Neural progenitor cell (in vitro differentiated cells): ENCODE results near the gene CENPP. TPM values are rescaled to one million over a fixed set of nuclear protein-coding genes. Genes with fewer than 3 reads are reported as not detected.

Source experiments
- DNase-seq: peaks from one replicate; pipeline ENCODE4 v3.0.0-alpha.2; 2016; ENCODE audit warnings: low spot score
- H2AFZ ChIP-seq: fragments of 200-600 bp; sonication (generic); replicated peaks from 2 replicates; pipeline ENCODE4 v1.6.1; 2016; ENCODE audit warnings: antibody characterized with exemption
- H3F3A ChIP-seq: fragments of 200-600 bp; sonication (generic); 2 replicates; pipeline ENCODE4 v1.6.1; 2016; ENCODE audit warnings: antibody characterized with exemption, low read depth
- H3K27ac ChIP-seq: fragments of 200-600 bp; sonication (generic); 2 replicates; pipeline ENCODE4 v1.5.1; 2016; ENCODE audit warnings: mild to moderate bottlenecking
- H3K27me3 ChIP-seq: fragments of 200-600 bp; sonication (generic); 2 replicates; pipeline ENCODE4 v1.6.1; 2016; ENCODE audit warnings: mild to moderate bottlenecking, moderate library complexity
- H3K36me3 ChIP-seq: fragments of 200-600 bp; sonication (generic); 2 replicates; pipeline ENCODE4 v1.5.1; 2016
- H3K4me1 ChIP-seq: fragments of 200-600 bp; sonication (generic); 2 replicates; pipeline ENCODE4 v1.6.1; 2016; ENCODE audit warnings: mixed run types
- H3K4me2 ChIP-seq: fragments of 200-600 bp; sonication (generic); 2 replicates; pipeline ENCODE4 v1.6.1; 2016
- H3K4me3 ChIP-seq: fragments of 200-600 bp; sonication (generic); 2 replicates; pipeline ENCODE4 v1.5.1; 2016
- H3K79me2 ChIP-seq: fragments of 200-600 bp; sonication (generic); 2 replicates; pipeline ENCODE4 v1.6.1; 2016; ENCODE audit warnings: low read depth
- H3K9ac ChIP-seq: fragments of 200-600 bp; sonication (generic); 2 replicates; pipeline ENCODE4 v1.6.1; 2016
- H3K9me3 ChIP-seq: fragments of 200-600 bp; sonication (generic); 2 replicates; pipeline ENCODE4 v1.5.1; 2016; ENCODE audit warnings: low read depth
- H4K20me1 ChIP-seq: fragments of 200-600 bp; sonication (generic); 2 replicates; pipeline ENCODE4 v1.6.1; 2016; ENCODE audit warnings: low read depth
- H3K27ac Mint-ChIP-seq: 3 replicates; pipeline ENCODE4 v1.8.0; 2021; ENCODE audit warnings: mixed read lengths
- H3K27me3 Mint-ChIP-seq: 2 replicates; pipeline ENCODE4 v1.8.0; 2022; ENCODE audit warnings: low read depth, mild to moderate bottlenecking, inconsistent platforms, moderate library complexity, mixed read lengths; ENCODE audit not compliant: insufficient read depth
- H3K36me3 Mint-ChIP-seq: 3 replicates; pipeline ENCODE4 v1.8.0; 2021; ENCODE audit warnings: mixed read lengths
- H3K4me1 Mint-ChIP-seq: 3 replicates; pipeline ENCODE4 v1.8.0; 2021; ENCODE audit warnings: mixed read lengths
- H3K4me3 Mint-ChIP-seq: 3 replicates; pipeline ENCODE4 v1.8.0; 2021; ENCODE audit warnings: mild to moderate bottlenecking, moderate library complexity, mixed read lengths
- H3K9me3 Mint-ChIP-seq: 3 replicates; pipeline ENCODE4 v1.8.0; 2020; ENCODE audit warnings: mixed read lengths
- CTCF ChIP-seq: fragments of 200-600 bp; sonication (generic); IDR thresholded peaks from 2 replicates; pipeline ENCODE4 v1.5.1; 2017; ENCODE audit warnings: antibody characterized with exemption, mild to moderate bottlenecking
- EZH2 ChIP-seq: fragments of 200-600 bp; sonication (generic); IDR thresholded peaks from 2 replicates; pipeline ENCODE4 v1.6.1; 2017; ENCODE audit warnings: antibody characterized with exemption, mild to moderate bottlenecking, moderate library complexity
- EZH2phosphoT487 ChIP-seq: fragments of 200-600 bp; sonication (generic); IDR thresholded peaks from 2 replicates; pipeline ENCODE4 v1.6.1; 2017; ENCODE audit warnings: antibody characterized with exemption
- total RNA-seq: library from RNA; depleted of rRNA; stranded (reverse); fragments of >200 nt; gene quantifications from 2 replicates; pipeline ENCODE4 v1.2.3, GENCODE V29; 2015; ENCODE audit warnings: low replicate concordance

CENPP gene
- total RNA-seq, 1 donor from 2014 or later = 10.7 TPM

GRCh38 chr9:92514635-92515034 lies 188.9 kb downstream of the CENPP start:
- Histone ChIP-seq H3K9me3 (no peaks in the 10 kb centered on the region), H3K4me2 (no peak overlapping the region), H3K9ac (no peak overlapping the region), H3K27me3 (no peaks in the 10 kb centered on the region), H3K36me3 (no peaks in the 10 kb centered on the region), H3K27ac (no peak overlapping the region), H2AFZ (no peak overlapping the region), H3K4me1 (peaks cover 10% of the 10 kb centered on the region), H3K79me2 (no peaks in the 10 kb centered on the region), H3K4me3 (no peak overlapping the region), H3F3A (no peaks in the 10 kb centered on the region), H4K20me1 (no peaks in the 10 kb centered on the region)
- Mint-ChIP-seq H3K27ac (no peak overlapping the region), H3K36me3 (no peaks in the 10 kb centered on the region), H3K4me1 (peaks cover 2% of the 10 kb centered on the region), H3K9me3 (no peaks in the 10 kb centered on the region), H3K4me3 (no peak overlapping the region), H3K27me3 (no peaks in the 10 kb centered on the region)
- no peak for DNase-seq
- no peak for TF ChIP-seq CTCF
- TF ChIP-seq EZH2phosphoT487 = no peak
- no peak for TF ChIP-seq EZH2

GRCh38 chr9:92516521-92516920 lies 190.8 kb downstream of the CENPP start:
- H3K4me3 ChIP-seq = no peak overlapping the region
- no peak overlapping the region for H3K4me2 ChIP-seq
- H3K27ac ChIP-seq = no peak overlapping the region
- H3K27me3 Mint-ChIP-seq = no peaks in the 10 kb centered on the region
- H3K4me1 Mint-ChIP-seq = peaks cover 2% of the 10 kb centered on the region
- DNase-seq = no peak
- H3K27ac Mint-ChIP-seq = no peak overlapping the region
- H3K36me3 Mint-ChIP-seq = no peaks in the 10 kb centered on the region
- H4K20me1 ChIP-seq = no peaks in the 10 kb centered on the region
- H3K36me3 ChIP-seq = no peaks in the 10 kb centered on the region
- no peaks in the 10 kb centered on the region for H3K9me3 ChIP-seq
- peaks cover 10% of the 10 kb centered on the region for H3K4me1 ChIP-seq
- no peak overlapping the region for H2AFZ ChIP-seq
- H3K9me3 Mint-ChIP-seq = no peaks in the 10 kb centered on the region
- no peaks in the 10 kb centered on the region for H3K27me3 ChIP-seq
- TF ChIP-seq EZH2 (no peak), CTCF (no peak), EZH2phosphoT487 (no peak)
- no peak overlapping the region for H3K4me3 Mint-ChIP-seq
- no peaks in the 10 kb centered on the region for H3F3A ChIP-seq
- no peaks in the 10 kb centered on the region for H3K79me2 ChIP-seq
- H3K9ac ChIP-seq = no peak overlapping the region

GRCh38 chr9:92517046-92517445 lies 191.3 kb downstream of the CENPP start:
- Histone ChIP-seq H2AFZ (no peak overlapping the region), H3K9me3 (no peaks in the 10 kb centered on the region), H3K36me3 (no peaks in the 10 kb centered on the region), H3K79me2 (no peaks in the 10 kb centered on the region), H3K4me1 (peaks cover 10% of the 10 kb centered on the region), H3K4me3 (no peak overlapping the region), H3K4me2 (no peak overlapping the region), H3K9ac (no peak overlapping the region), H4K20me1 (no peaks in the 10 kb centered on the region), H3K27me3 (no peaks in the 10 kb centered on the region), H3K27ac (no peak overlapping the region), H3F3A (no peaks in the 10 kb centered on the region)
- Mint-ChIP-seq H3K4me3 (no peak overlapping the region), H3K36me3 (no peaks in the 10 kb centered on the region), H3K27ac (no peak overlapping the region), H3K4me1 (peaks cover 2% of the 10 kb centered on the region), H3K9me3 (no peaks in the 10 kb centered on the region), H3K27me3 (no peaks in the 10 kb centered on the region)
- TF ChIP-seq EZH2 (no peak), CTCF (no peak), EZH2phosphoT487 (no peak)
- DNase-seq = peak; percentile 61

GRCh38 chr9:92518199-92518598 lies 192.4 kb downstream of the CENPP start:
- H3K27ac Mint-ChIP-seq = no peak overlapping the region
- H3F3A ChIP-seq = no peaks in the 10 kb centered on the region
- H3K27me3 ChIP-seq = no peaks in the 10 kb centered on the region
- H3K4me1 Mint-ChIP-seq = peaks cover 3% of the 10 kb centered on the region
- H4K20me1 ChIP-seq = no peaks in the 10 kb centered on the region
- no peaks in the 10 kb centered on the region for H3K36me3 ChIP-seq
- no peak overlapping the region for H3K9ac ChIP-seq
- DNase-seq = no peak
- no peaks in the 10 kb centered on the region for H3K9me3 Mint-ChIP-seq
- H3K4me1 ChIP-seq = peaks cover 10% of the 10 kb centered on the region
- H3K36me3 Mint-ChIP-seq = no peaks in the 10 kb centered on the region
- TF ChIP-seq EZH2 = no peak
- TF ChIP-seq EZH2phosphoT487 = no peak
- TF ChIP-seq CTCF = no peak
- H3K9me3 ChIP-seq = no peaks in the 10 kb centered on the region
- H3K4me2 ChIP-seq = no peak overlapping the region
- H3K27me3 Mint-ChIP-seq = no peaks in the 10 kb centered on the region
- no peak overlapping the region for H2AFZ ChIP-seq
- H3K79me2 ChIP-seq = no peaks in the 10 kb centered on the region
- no peak overlapping the region for H3K27ac ChIP-seq
- no peak overlapping the region for H3K4me3 Mint-ChIP-seq
- no peak overlapping the region for H3K4me3 ChIP-seq
